Measurements from ENCODE around the gene PLXNA4. TPM values are rescaled to one million over a fixed set of nuclear protein-coding genes. Genes with fewer than 3 reads are reported as not detected.

Gene PLXNA4
- total RNA-seq, 1 experiment from 2014 or later = not detected

GRCh38 chr7:132518102-132518838 is 58.0 kb downstream of the PLXNA4 start:
- no peak overlapping the region for H3K4me2 ChIP-seq (ENCODE audit: low read length)
- peaks cover 1% of the 10 kb centered on the region; the same call in 1 of the 2 replicates for H3K27me3 ChIP-seq (ENCODE audit: insufficient read depth, low read length)
- no TSS peak for BruUV-seq (replicated peaks)
- ChIA-PET POLR2A (no interaction called here), CTCF (interaction anchor here (0.7 to 1.6 kb wide), 2 partner anchors 9 to 62 kb away, joined by 3 to 4 read pairs; no protein-coding TSS in a partner anchor), RAD21 (ENCODE audit: low non-redundant PET in 1 of 2, low total read pairs in 2 of 2, uncharacterized antibody in 2 of 2, unreplicated experiment in 2 of 2) (interaction anchor here in 1 of 2 experiments (1.2 kb wide), 1 partner anchor 62 kb away, joined by 3 read pairs; no protein-coding TSS in a partner anchor)
- no peak overlapping the region for H2AFZ ChIP-seq (ENCODE audit: low read depth, low read length, poor library complexity, severe bottlenecking)
- H3K9me3 ChIP-seq (ENCODE audit: control insufficient read depth in 1 of 2, insufficient read depth in 1 of 2, low read depth in 1 of 2, low read length in 2 of 2) = no peaks in the 10 kb centered on the region
- DNase-seq (ENCODE audit: low read depth, low spot score) (peak; percentile 29), ATAC-seq (peak; percentile 94)
- peaks cover 3% of the 10 kb centered on the region in 2 experiments; a peak in 2 of 4 replicates for H3K4me1 ChIP-seq (ENCODE audit: control insufficient read depth in 1 of 2, insufficient read depth in 2 of 2, low read length in 2 of 2)
- no peaks in the 10 kb centered on the region for H3K9me2 ChIP-seq (ENCODE audit: insufficient read depth)
- H3K79me2 ChIP-seq (ENCODE audit: insufficient read depth, low read length) = no peaks in the 10 kb centered on the region
- no peak overlapping the region for H3K9ac ChIP-seq (ENCODE audit: low read length)
- no peak overlapping the region for H3K4me3 ChIP-seq (replicated peaks in 1 of 2; ENCODE audit: low read depth in 1 of 2, low read length in 2 of 2)
- H3K27ac ChIP-seq (ENCODE audit: low read depth, low read length) = no peak overlapping the region
- TF ChIP-seq ZBTB33 (IDR thresholded peaks at IDR 0.05; ENCODE audit: extremely low read depth, insufficient replicate concordance, low read length) (no peak), SRF (IDR thresholded peaks at IDR 0.05; ENCODE audit: low read depth) (no peak), EZH2phosphoT487 (IDR thresholded peaks at IDR 0.05; ENCODE audit: borderline replicate concordance) (no peak), ZFX (IDR thresholded peaks at IDR 0.05) (no peak), CBX3 (IDR thresholded peaks at IDR 0.05; ENCODE audit: low read depth) (no peak), CEBPB (IDR thresholded peaks at IDR 0.05; ENCODE audit: low read depth) (no peak), POLR2AphosphoS5 (IDR thresholded peaks at IDR 0.05; ENCODE audit: low read depth, low read length) (no peak), REST (IDR thresholded peaks at IDR 0.05; ENCODE audit: low read depth) (no peak; the same call in 1 of the 2 replicates), YY1 (IDR thresholded peaks at IDR 0.05; ENCODE audit: extremely low read depth, insufficient replicate concordance, low read depth, low read length) (no peak), RAD21 (IDR thresholded peaks at IDR 0.05; ENCODE audit: low read depth) (no peak), POLR2A (IDR thresholded peaks at IDR 0.05; ENCODE audit: borderline replicate concordance, extremely low read depth, insufficient read depth, insufficient read length) (no peak), MAX (IDR thresholded peaks at IDR 0.05) (no peak), TCF7L2 (IDR thresholded peaks at IDR 0.05; ENCODE audit: borderline replicate concordance, extremely low read depth, insufficient read depth, insufficient read length) (peak; percentile 32), ATF3 (IDR thresholded peaks at IDR 0.05) (no peak), EZH2 (IDR thresholded peaks at IDR 0.05) (no peak), CTCF (IDR thresholded peaks at IDR 0.05 in 2 of 3, conservative IDR thresholded peaks at IDR 0.05 in 1 of 3; ENCODE audit: borderline replicate concordance in 1 of 3, insufficient read depth in 1 of 3, low read depth in 2 of 3, low read length in 2 of 3) (peak in 2 of 3 experiments; percentile 63 to 64; a peak in 4 of 6 replicates)
- H4K20me1 ChIP-seq (ENCODE audit: insufficient read depth) = no peaks in the 10 kb centered on the region
- intact Hi-C loops (cut with micrococcal nuclease) = no loop called here
- H3K36me3 ChIP-seq (ENCODE audit: control insufficient read depth in 1 of 2, insufficient read depth in 2 of 2, low read length in 2 of 2) = no peaks in the 10 kb centered on the region
